RWPE2 (cell line): ENCODE data around the gene CCDC18.
"Not testable (repeated sequence)": the region's sequence is repeated elsewhere in the genome, so short reads cannot be mapped to it uniquely, and the experiment has no call there.

ENCODE experiments used
- ATAC-seq: fragments of 200-7000 bp; cut with Tn5 transposase; 3 replicates; pipeline ENCODE4 v1.9.1; 2021; ENCODE audit warnings: low read depth
- DNase-seq: peaks from one replicate; pipeline ENCODE4 v3.0.0-alpha.2; 2020; ENCODE audit warnings: low spot score
- H3K27ac ChIP-seq: fragments of 450-650 bp; 2 replicates; pipeline ENCODE4 v1.5.1; 2017; ENCODE audit warnings: mild to moderate bottlenecking; ENCODE audit not compliant: poor library complexity, severe bottlenecking
- H3K27me3 ChIP-seq: fragments of 250-450 bp; sonication (Bioruptor Pico); 2 replicates; pipeline ENCODE4 v1.5.1; 2021; ENCODE audit warnings: mild to moderate bottlenecking, moderate library complexity; ENCODE audit not compliant: insufficient read depth, poor library complexity, severe bottlenecking
- H3K36me3 ChIP-seq: fragments of 250-450 bp; sonication (Bioruptor Pico); 2 replicates; pipeline ENCODE4 v1.5.1; 2020; ENCODE audit warnings: low read depth, mild to moderate bottlenecking, moderate library complexity
- H3K4me1 ChIP-seq: fragments of 250-450 bp; sonication (Bioruptor Pico); 2 replicates; pipeline ENCODE4 v1.5.1; 2021; ENCODE audit warnings: mild to moderate bottlenecking, moderate library complexity; ENCODE audit not compliant: insufficient read depth, poor library complexity, severe bottlenecking
- H3K4me3 ChIP-seq: fragments of 250-450 bp; sonication (Bioruptor Pico); 2 replicates; pipeline ENCODE4 v1.5.1; 2021; ENCODE audit warnings: mild to moderate bottlenecking, moderate library complexity; ENCODE audit not compliant: severe bottlenecking
- H3K9me3 ChIP-seq: fragments of 250-450 bp; sonication (Bioruptor Pico); 2 replicates; pipeline ENCODE4 v1.5.1; 2021; ENCODE audit warnings: mild to moderate bottlenecking, moderate library complexity; ENCODE audit not compliant: severe bottlenecking
- TF ChIP-seq, protein P1 (sequence below): fragments of 450-650 bp; IDR thresholded peaks from one replicate; pipeline ENCODE4 v1.5.1; 2017; ENCODE audit warnings: mild to moderate bottlenecking, moderate library complexity; ENCODE audit not compliant: poor library complexity, severe bottlenecking

The CCDC18 gene

DNA sequence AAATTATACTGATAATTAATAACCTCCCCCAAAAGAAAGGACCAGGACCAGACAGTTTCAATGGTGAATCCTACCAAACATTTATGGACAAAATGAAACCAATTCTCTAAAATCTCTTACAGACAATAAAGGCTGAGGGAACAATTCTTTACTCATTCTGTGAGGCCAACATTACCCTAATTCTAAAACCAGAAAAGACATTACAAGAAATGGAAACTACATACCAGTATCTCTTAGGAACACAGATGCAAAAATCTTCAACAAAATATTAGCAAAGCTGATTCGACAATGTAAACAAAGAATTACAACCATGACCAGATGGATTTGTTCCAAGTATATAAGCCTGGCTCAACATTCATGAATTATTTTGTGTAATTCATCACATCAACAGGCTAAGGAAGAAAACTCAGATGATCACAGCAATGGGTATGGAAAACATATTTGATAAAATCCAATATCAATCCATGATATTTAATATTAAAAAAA is 8.9 kb upstream of the CCDC18 start:
- DNase-seq (no peak), ATAC-seq (no peak)
- Histone ChIP-seq H3K4me1 (peaks cover 4% of the 10 kb centered on the region), H3K4me3 (no peak overlapping the region), H3K36me3 (peaks cover 32% of the 10 kb centered on the region), H3K27me3 (no peaks in the 10 kb centered on the region), H3K9me3 (peaks cover 6% of the 10 kb centered on the region), H3K27ac (no peak overlapping the region)
- TF ChIP-seq, protein P1, sequence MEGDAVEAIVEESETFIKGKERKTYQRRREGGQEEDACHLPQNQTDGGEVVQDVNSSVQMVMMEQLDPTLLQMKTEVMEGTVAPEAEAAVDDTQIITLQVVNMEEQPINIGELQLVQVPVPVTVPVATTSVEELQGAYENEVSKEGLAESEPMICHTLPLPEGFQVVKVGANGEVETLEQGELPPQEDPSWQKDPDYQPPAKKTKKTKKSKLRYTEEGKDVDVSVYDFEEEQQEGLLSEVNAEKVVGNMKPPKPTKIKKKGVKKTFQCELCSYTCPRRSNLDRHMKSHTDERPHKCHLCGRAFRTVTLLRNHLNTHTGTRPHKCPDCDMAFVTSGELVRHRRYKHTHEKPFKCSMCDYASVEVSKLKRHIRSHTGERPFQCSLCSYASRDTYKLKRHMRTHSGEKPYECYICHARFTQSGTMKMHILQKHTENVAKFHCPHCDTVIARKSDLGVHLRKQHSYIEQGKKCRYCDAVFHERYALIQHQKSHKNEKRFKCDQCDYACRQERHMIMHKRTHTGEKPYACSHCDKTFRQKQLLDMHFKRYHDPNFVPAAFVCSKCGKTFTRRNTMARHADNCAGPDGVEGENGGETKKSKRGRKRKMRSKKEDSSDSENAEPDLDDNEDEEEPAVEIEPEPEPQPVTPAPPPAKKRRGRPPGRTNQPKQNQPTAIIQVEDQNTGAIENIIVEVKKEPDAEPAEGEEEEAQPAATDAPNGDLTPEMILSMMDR: no peak

DNA sequence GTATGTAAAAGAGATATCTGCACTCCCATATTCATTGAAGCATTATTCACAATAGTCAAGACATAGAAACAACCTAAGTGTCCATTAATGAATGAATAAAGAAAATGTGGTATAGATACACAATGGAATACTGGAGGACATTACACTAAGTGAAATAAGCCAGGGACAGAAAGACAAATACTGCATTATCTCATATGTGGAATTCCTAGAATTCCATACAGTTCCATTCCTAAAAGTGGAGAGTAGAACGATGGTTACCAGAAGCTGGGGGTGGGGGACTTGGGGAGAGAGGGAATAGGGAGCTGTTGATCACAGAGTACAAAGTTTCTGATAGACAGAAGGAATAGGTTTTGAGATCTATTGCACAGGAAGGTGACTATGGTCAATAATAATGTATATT is 7.7 kb upstream of the CCDC18 start:
- Histone ChIP-seq H3K27me3 (no peaks in the 10 kb centered on the region), H3K9me3 (peaks cover 4% of the 10 kb centered on the region), H3K4me1 (peaks cover 4% of the 10 kb centered on the region), H3K27ac (no peak overlapping the region), H3K36me3 (peaks cover 33% of the 10 kb centered on the region), H3K4me3 (no peak overlapping the region)
- TF ChIP-seq, protein P1: no peak
- no peak for ATAC-seq
- DNase-seq: no peak

DNA sequence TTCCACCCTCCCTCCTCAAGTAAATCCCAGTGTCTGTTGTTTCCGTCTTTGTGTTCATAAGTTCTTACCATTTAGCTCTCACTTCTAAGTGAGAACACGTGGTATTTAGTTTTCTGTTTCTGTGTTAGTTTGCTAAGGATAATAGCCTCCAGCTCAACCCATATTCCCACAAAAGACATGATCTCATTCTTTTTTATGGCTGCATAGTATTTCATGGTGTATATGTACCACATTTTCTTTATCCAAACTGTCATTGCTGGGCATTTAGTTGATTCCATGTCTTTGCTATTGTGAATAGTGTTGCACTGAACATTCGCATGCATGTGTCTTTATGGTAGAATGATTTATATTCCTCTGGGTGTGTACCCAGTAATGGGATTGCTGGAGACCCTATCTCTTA is 5.9 kb upstream of the CCDC18 start:
- H3K27ac ChIP-seq, DNase-seq, H3K4me1 ChIP-seq, ATAC-seq, H3K4me3 ChIP-seq, H3K27me3 ChIP-seq, H3K9me3 ChIP-seq: not testable (repeated sequence)
- peaks cover 19% of the 10 kb centered on the region for H3K36me3 ChIP-seq

DNA sequence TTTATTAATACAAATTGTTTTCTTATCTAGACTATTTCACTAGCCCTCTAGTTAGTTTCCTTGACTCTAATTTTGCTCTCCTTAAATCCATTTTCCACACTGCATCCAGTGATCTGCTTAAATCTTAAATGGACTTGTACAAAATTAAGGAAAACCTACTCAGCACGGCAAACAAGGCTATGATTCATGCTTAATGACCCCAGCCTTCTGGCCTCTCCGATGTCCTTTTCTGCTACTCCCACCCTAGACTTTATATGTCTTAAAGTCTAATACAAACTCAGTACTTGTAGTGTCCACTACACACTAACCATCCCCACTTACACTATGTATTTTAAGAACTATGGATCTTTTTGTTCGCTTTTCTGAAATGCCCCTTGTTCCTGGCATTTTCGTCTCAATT is 2.5 kb upstream of the CCDC18 start:
- Histone ChIP-seq H3K4me1 (peaks cover 13% of the 10 kb centered on the region), H3K36me3 (peaks cover 14% of the 10 kb centered on the region), H3K9me3 (no peaks in the 10 kb centered on the region), H3K27me3 (no peaks in the 10 kb centered on the region), H3K27ac (peak overlapping the region; percentile 89), H3K4me3 (peak overlapping the region; percentile 54)
- TF ChIP-seq, protein P1: no peak
- DNase-seq: no peak
- ATAC-seq: no peak

DNA sequence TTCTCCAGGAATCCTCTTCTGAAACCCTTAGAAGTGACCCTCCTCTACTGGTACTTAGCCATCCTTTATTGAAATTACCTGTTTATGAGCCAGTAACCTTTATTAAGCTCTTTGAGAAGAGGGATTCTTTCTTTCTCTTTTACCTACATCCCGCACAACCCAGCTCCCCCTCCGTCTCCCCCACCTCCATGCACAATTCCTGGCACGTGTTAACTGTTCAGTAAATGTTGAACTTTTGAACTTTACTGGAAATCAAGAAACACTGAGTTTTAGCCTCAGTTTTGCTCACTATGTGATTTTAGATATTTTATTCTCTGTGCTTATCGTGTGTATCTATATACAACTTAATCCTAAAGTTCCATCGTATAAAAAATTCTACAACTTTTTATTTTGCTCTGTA is 2.1 kb upstream of the CCDC18 start:
- peak overlapping the region; percentile 54 for H3K4me3 ChIP-seq
- H3K4me1 ChIP-seq: peaks cover 13% of the 10 kb centered on the region
- peak overlapping the region; percentile 89 for H3K27ac ChIP-seq
- H3K36me3 ChIP-seq: peaks cover 18% of the 10 kb centered on the region
- no peaks in the 10 kb centered on the region for H3K27me3 ChIP-seq
- ATAC-seq (no peak), DNase-seq (no peak)
- no peaks in the 10 kb centered on the region for H3K9me3 ChIP-seq
- TF ChIP-seq, protein P1: no peak
